ENCODE measurements around the gene ALPK1.
"Not testable (repeated sequence)": the region's sequence is repeated elsewhere in the genome, so short reads cannot be mapped to it uniquely, and the experiment has no call there.

Gene ALPK1

DNA sequence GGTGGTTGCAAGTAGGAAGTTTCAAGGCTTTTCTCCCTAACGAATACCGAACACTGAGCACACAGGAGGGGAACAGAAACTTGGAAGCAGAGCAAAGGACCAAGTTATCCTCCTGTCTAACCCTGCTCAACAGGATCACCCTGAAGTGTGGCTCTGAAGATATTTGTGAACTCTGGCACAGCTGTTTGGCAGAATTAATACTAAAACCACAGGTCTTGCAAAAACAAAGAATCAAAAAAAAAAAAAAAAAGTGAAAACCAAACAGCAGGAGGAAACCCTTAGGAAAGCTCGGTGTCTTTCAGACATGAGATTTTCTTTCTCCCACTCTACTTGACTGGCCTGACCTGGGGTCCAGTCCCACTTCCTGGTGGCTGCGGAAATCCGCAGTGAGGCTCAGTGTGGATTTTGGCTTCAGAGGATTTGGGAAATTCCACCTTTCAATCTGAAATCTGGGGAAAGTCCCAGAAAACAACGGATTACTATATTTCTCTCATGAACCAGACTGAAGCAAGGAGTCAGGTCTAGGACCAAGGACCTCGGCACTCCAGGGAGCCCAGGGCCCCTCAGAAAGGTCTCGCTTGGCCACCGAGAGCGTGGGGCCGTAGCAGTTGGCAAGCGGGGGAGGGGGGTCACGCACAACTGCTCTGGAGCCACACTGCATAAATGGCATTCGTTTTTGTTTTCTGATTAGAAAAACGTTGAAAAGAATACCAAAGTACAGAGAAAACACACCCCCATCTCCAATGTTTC is 12.3 kb upstream of the ALPK1 start:
- no peak for DNase-seq (ENCODE audit: low read depth)

DNA sequence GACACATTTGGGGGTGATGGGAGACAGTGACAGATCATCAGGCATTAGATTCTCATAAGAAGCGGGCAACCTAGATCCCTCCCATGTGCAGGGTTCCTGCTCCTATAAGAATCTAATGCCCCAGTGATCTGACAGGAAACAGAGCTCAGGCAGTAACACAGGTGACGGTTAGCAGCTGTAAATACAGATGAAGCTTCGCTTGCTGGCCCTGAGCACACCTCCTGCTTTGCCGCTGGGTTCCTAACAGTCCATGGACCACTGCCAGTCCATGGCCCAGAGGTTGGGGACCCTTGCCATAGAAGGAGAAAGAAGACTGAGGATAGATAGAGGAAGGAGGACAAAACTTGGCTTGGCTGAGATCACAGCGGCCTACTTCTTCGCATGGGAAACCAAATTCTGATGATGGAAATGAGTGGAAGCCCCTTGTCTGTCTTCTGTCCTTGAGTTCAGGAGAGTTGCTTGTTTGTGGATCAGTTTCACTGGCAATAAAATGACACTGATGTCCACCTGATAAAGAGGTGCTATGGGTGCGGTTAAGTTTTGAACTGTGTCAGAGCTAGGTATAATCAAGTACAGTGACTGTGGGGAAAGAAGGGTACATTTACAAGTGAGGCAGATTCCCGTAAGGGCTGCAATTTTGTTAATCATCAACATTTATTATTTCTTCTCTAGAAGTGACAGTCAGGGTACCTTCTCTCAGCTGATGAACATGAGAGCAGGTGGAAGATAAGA is 9.7 kb upstream of the ALPK1 start:
- no peak for DNase-seq (ENCODE audit: low read depth)

DNA sequence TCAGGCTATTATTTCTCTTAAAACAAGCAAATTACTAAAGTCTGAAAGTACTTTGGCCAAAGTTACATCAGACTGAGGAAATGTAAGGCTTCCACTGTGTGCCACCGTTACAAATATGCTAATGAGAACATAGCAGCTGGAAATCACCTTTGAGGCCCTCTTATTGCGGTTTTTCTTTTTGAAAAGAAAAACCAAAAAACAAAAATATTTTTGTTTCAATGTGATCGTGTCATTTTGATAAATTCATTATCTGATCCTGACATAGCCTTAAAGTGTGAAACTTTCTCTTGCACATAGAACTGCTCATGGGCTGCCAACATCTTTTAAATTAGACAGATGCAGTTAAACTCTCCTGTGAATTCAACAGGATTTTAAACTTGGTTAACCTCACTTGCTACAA is 8.7 kb upstream of the ALPK1 start:
- DNase-seq (ENCODE audit: low read depth), result no peak

- no peak for DNase-seq (ENCODE audit: low read depth)
Measured at GRCh38 chr4:112289407-112290253, 7.5 kb upstream of the ALPK1 start.

DNA sequence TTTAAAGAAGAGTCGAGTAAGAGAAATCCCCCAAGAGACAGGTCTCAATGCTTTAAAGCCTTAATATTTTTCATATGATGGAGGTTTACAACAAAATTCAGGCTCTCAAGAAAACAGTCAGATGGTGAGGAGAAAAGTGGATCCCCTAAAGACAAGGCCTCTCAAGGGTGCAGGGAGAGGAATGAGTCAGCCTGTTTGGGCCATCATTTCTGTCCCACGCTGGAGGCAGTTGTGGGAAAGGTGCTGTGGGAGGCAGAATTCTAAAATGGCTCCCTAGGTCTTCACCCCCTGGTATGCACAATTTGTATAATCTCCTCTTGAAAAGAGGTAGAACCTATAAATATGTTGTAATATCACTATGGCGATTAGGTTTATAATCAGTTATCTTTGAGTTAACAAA is 6.8 kb upstream of the ALPK1 start:
- no peak for DNase-seq (ENCODE audit: low read depth)

GRCh38 chr4:112299721-112300120 is 2.6 kb downstream of the ALPK1 start:
- DNase-seq (ENCODE audit: low read depth), result no peak

- no peak for DNase-seq (ENCODE audit: low read depth)
Measured at GRCh38 chr4:112302320-112303274, 5.4 kb downstream of the ALPK1 start.

GRCh38 chr4:112305477-112305876 is 8.3 kb downstream of the ALPK1 start:
- DNase-seq (ENCODE audit: low read depth), result not testable (repeated sequence)

GRCh38 chr4:112309263-112309791 is 12.2 kb downstream of the ALPK1 start:
- DNase-seq (ENCODE audit: low read depth), result not testable (repeated sequence)

DNA sequence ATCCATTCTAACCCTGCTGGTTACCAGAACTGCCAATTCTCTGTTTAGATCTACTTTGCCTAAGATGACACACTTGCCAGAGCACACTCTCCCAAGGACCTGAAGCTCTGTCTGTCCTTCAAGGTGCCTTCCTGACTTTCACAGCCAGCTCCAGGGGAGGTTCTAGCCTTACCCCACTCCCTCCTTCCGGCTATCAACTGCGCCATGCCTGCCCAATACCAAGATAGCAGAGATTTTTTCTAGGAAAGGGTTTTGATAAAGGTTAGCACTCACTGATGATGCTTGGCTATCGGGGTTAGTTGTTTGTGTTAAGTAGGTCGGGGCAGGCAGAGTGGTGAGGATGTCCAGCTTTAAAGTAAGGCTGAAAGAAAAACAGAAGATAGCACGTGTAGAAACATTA is 14.3 kb downstream of the ALPK1 start:
- no peak for DNase-seq (ENCODE audit: low read depth)

- DNase-seq (ENCODE audit: low read depth), result no peak
Measured at GRCh38 chr4:112312610-112313239, 15.6 kb downstream of the ALPK1 start.

DNA sequence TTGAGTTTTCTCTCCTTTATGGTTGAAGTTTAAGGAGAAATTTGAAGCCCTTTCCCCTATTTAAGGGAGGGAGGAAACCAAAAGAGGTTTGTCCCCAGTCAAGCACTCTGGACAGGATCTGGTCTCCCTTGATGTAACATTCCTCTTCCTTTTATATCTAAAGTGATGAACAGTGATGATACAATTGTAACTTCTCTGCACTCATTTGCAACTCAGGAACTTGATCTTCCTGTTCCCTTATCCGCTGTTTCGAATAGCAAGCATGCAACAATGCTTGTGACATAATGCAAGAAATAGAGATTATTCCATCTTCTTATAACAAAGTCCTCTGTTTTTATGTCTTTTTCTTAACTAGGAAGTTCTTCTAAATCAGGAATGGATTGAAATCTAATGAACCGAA is 18.3 kb downstream of the ALPK1 start:
- DNase-seq (ENCODE audit: low read depth), result no peak

DNA sequence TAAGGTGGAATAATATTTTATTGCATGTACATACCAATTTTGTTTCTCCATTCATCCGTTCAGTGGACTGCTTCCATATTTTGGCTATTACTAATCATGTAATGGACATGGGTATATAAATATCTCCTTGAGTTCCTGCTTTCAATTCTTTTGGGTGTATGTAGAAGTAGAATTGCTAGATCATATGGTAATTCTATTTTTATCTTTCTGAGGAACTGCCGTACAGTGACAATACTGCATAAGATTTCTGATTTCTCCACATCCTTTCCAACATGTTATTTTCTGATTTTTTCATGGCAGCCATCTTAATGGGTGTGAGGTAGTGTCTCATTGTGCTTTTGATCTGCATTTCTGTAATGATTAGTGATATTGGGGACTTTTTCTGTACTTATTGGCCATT is 19.2 kb downstream of the ALPK1 start:
- DNase-seq (ENCODE audit: low read depth), result no peak

GRCh38 chr4:112318239-112319142 is 21.3 kb downstream of the ALPK1 start:
- DNase-seq (ENCODE audit: low read depth), result no peak

DNA sequence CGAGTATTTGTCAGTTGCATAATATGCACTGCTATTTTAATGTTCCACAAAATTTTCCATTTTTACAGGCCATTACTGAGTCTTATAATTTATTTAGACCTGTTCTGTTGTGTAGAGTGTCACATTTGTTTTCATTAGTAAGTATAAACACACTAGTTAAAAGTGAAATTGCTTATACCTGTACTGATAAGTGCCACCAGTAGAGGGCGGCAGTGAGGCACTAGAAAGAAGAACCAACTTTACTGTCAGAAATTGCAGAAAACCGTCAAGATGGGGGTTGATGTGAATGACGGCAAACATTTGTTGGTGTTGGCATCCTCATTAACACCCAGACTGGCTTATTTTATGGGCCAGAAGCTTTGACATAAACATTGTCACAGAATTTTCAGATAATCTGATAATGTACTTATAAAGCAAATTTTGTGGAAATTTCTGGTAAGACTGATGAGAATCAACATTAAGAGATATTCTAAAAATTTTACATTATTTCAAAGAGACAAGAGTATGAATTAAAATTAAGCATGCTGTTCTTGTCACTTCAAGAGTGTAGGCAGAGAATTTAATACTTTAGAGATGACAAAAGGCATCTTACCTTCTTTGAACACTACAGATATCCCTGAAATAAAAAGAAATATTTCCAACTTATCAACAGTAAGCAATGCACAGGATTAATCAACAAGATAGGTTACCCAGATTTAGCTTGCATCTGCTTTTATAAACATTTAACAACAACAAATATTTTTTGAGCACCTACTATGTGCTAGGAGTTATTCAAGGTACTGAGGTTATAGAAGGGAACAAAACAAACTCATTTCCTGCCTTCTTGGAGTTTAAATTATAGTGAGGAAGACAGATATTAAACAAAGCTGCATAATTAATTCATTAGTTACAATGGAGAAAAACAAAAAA is 24.9 kb downstream of the ALPK1 start:
- DNase-seq (ENCODE audit: low read depth), result peak; percentile 72

DNA sequence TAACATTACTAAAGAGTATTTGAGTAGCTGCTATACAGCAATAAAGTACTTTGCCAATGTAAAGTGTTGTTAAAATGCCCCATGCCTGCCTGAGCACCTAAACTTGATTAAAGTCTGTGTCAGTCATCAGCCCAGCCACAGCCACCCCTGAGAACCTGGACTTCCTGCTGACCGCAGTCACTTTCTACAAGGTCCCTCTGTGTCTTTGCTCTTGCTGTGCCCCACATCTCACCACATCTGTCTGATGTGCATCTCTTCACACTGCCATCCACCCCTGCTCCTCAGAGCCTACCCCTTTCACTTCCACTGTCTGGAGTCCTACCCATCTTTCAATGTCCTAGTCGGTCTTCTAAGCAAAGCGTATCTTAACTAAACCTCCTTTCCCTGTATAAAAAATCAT is 25.7 kb downstream of the ALPK1 start:
- no peak for DNase-seq (ENCODE audit: low read depth)

DNA sequence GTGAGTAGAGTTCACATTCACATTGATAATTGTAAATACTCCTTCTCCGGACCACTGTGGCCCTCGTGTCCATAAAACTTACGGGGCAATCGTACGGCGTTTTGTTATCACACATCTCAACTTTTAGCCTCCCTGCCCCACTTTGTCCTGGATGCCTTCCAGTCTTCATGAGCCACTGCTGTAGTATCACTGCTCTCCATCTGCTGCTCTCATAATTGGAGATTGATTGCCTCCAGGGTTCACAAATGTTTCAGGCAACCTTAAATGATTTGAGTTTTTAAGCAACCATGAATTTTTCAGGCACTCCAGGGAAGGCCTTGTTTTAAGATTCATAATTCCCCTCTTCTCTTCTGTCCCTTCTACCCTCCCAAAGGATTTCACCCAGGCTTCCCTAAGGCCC is 28.4 kb downstream of the ALPK1 start:
- no peak for DNase-seq (ENCODE audit: low read depth)

DNA sequence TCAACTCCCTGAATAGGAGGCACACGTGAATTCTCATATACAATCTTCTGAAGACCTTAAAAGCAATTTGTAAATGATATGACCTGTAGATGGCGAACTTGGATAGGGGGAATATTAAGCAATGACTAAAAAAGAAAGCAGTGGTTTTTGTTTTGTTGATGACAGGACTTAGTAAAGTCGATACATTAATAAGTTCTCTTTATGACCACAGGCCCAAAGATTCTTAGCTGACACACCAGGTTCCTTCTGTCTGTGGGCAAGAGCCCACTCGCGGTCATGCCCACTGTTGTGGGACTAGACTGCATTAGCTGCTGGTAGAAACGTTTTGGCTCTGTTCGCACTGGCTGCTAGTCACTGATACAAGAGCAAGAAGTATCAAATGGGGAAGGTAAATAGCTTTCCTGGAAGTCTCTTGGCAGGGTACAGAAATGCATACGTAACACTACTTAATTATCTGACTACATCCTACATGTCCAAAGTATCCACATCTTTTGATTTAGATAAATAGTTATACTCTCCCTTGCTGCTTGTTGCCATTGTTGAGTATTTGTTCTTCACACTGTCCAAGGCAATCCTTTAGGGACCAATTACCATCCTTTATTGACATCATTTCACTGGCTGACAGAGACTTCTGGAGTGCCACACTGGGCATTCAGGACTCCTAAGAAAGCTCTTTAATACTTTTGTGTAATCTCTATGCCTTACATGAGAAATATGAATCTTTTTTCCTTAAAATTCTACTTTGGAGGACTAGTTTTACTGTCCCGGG is 31.0 kb downstream of the ALPK1 start:
- DNase-seq (ENCODE audit: low read depth), result no peak
